NCI-H446 (cell line): ENCODE measurements around the gene TMEM59L.
A peak's percentile ranks its signal among the peaks of the same experiment; 100 is the strongest.
"Not testable (repeated sequence)": the region's sequence is repeated elsewhere in the genome, so short reads cannot be mapped to it uniquely, and the experiment has no call there.

ENCODE experiments used
- DNase-seq, 2 experiments: peaks; one replicate each; lab custom pipeline; 2025; lab: John Stamatoyannopoulos, UW

TMEM59L gene

DNA sequence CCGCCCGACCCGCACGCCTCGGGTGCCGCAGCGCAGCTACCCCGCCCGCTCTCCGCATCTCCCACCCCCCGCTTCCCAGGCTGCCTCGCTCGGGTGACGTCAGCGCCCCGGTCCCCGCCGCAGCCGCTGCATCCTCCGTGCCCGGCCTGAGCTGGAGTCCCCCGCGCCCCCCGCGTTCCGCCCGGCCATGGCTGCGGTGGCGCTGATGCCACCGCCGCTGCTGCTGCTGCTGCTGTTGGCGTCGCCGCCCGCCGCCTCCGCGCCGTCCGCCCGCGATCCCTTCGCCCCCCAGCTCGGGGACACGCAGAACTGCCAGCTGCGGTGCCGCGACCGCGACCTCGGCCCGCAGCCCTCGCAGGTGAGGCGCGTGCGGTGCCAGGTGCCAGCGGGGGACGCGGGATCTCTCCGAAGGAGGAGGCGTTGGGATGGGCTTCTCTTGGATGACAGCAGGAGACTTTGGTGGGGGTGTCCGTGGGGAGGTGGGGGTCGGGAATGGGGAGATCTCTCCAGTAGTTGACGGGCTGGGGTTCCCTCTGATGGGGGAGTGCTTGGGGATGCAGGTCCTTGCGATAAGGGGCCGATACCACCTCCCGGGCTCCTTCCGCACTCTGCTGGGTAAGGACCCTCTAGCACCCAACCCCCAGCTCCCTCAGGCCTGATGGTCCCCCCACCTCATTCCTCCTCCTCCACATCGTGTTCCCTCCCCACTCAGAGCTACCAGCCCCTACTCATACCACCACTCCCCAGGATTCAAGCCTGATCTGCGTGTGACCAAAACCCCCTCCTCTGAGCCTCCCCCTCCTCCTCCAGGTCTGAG, at the start of gene TMEM59L:
Gene TMEM59L (plus strand): TSS at position 99 of the 817 bp plus-strand sequence. CDS start 89 bp downstream, at position 188.
- DNase-seq, result peak in 1 of 2 experiments; percentile 54

DNA sequence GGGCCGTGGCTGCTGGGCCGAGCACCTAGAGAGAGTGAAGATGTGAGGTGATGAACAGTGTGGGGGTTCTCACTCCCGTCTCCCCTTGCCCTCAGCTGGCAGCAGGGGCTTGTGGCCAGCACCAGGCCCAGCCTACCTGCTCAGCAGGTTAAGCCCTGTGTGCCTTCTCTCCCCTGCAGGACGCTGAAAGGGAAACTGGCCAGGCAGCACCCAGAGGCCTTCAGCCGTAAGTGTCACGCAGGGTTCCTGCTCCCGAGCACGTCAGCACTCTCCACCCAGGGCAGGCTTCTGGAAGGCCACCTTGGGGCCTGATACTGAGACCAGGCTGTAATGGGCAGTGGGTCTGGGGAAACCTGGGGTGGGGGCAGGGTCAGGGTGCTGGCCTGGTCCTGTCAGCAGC, 45.7 kb upstream of the TMEM59L start:
- no peak for DNase-seq

DNA sequence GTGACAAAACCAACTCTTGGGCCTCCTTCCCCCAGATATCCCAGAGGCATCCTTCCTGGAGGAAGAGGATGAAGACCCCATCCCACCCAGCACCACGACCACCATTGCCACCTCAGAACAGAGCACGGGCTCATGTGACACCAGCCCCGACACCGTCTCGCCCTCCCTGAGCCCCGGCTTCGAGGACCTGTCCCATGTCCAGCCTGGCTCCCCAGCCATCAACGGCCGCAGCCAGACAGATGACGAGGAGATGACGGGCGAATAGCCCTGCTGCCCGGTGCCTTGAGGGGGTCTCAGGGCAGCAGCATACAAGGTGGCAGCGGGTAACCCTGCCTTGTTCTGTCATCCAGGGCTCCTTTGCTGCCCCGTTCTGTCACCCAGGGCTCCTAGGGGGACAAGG, 44.3 kb upstream of the TMEM59L start:
- no peak for DNase-seq

DNA sequence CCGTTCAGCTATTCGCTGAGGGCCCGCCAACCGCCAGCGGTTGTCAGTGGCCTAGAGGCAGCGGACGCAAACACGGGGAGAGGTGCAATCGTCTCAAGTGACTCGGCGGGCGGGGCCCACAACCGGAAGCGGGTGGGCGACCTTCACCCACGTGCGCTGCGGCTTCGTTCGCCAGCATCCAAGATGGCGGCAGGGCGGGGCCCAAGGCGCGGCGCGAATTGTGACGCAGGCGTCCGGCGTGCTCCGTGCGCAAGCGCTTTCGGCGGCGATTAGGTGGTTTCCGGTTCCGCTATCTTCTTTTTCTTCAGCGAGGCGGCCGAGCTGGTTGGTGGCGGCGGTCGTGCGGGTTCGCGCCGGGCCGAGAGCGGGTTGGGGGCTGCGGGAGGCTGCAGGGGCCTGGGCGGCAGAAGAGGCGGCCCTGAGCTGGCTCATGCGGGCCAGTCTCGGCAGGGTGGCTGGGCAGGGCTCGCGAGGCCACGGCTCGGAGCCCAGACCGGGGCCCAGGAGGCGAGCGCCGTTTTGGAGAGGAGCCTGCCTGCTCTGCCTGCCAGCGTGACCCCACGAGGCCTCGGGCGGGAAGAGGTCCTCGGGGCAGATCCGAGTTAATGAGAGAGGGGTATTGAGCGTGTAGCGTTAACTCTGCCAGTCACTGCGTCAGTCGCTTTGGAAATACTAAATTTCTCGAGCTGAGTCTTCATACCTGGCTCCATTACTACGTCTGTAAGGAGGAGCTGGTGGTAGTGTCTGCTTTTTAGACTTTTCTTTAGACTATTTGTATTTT, 40.9 kb upstream of the TMEM59L start, which contains the start of gene UBA52:
Gene UBA52 (plus strand): TSS at position 294 of the 781 bp plus-strand sequence. CDS start 1,444 bp downstream, outside the sequence.
- peak; percentile 96 to 99 for DNase-seq

DNA sequence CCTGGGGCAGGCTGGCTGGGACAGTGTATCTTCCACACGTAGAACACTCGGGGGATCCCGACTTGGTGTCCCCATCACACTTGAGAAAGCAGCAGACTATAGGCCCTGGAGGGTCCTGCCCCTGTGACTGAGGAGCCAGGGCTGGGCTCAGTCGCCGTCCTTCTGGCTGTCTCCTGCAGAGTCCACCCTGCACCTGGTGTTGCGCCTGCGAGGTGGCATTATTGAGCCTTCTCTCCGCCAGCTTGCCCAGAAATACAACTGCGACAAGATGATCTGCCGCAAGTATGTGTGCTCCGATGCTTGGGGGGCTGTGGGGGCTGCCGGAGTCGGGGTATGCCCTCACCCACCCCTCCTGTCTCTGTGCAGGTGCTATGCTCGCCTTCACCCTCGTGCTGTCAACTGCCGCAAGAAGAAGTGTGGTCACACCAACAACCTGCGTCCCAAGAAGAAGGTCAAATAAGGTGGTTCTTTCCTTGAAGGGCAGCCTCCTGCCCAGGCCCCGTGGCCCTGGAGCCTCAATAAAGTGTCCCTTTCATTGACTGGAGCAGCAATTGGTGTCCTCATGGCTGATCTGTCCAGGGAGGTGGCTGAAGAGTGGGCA, 37.9 kb upstream of the TMEM59L start:
- no peak for DNase-seq

DNA sequence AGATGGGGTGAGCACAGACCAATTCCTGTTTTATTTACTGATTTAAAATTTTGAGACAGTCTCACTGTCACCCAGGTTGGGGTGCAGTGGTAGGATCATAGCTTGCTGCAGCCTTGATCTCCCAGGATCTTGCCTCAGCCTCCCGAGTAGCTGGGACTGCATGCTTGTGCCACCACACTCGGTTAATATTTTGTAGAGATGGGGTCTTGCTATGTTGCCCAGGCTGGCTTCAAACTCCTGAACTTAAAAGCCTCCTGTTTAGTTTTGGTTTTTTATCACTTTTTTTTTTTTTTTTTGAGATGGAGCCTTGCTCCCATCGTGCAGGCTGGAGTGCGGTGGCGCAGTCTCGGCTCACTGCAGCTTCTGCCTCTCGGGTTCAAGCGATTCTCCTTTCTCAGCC, 36.3 kb upstream of the TMEM59L start:
- no peak for DNase-seq

DNA sequence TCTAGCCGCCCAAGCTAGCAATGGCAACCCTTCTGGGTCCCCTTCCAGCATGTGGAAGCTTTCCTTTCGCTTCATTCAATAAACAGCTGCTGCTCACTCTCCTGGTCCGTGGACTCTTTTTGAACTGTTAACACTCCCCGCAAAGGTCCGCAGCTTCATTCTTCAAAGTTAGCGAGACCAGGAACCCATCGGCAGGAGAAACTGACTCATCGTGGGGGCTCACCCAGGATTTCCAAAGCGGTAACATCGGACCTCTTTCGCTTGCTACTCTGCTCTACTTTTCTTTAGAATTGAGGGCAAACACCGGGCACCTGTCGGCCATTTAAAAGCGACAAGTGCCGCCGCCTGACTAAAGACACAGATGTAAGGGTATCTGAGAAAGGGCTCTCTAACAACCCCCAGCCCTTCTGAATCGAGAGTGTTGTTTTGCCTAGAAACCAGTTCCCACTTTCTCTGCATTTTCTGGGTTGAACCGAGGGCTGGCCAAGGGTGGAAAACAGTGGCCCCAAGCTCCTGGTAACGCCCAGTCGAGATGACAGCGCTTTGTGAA, 35.2 kb upstream of the TMEM59L start:
- DNase-seq, result no peak

DNA sequence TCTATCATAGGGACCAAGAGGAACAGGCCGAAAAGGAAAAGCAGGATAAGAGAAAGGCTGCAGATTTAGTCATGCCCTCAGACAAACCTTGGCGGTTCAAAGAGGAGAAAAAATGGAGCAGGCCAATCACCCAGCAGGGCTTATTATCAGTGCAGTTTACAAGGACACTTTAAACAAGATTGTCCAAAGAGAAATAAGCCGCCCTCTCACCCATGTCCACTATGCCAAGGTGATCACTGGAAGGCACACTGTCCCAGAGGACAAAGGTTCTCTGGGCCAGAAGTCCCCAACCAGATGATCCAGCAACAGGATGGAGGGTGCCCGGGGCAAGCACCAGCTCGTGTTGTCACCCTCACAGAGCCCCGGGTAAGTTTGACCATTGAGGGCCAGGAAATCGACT, 32.4 kb upstream of the TMEM59L start:
- no peak for DNase-seq

DNA sequence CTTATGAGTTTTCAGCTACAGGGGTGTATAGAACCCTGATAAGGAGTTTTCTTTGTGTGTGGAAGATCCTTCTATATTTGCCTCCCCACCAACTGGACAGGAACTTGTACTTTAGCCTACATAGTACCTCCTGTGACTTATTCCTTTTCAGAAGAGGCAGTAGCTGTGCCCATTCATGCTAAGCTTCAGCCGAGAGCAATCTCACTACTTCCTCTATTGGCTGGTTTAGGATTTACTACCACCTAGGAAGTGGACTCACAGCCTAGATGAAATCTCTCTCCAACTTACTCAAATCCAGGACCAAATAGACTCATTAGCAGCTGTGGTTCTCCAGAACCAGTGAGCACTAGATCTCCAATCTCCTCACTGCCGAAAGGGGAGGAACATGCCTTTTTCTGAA, 26.4 kb upstream of the TMEM59L start:
- DNase-seq, result no peak

DNA sequence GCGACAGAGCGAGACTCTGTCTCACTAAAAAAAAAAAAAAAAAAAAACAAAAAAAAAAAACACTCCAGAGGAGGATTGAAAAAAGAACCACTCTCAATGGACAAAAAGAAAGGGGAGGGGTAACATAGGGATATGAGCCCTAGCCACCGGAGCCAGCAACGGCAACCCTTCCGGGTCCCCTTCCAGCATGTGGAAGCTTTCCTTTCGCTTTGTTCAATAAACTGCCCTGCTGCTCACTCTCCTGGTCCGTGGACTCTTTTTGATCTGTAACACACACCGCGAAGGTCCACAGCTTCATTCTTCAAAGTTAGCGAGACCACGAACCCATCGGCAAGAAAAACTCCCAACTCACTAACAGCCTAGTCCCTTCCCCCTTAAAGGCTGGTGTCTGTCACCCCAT, 25.1 kb upstream of the TMEM59L start:
- no peak for DNase-seq

DNA sequence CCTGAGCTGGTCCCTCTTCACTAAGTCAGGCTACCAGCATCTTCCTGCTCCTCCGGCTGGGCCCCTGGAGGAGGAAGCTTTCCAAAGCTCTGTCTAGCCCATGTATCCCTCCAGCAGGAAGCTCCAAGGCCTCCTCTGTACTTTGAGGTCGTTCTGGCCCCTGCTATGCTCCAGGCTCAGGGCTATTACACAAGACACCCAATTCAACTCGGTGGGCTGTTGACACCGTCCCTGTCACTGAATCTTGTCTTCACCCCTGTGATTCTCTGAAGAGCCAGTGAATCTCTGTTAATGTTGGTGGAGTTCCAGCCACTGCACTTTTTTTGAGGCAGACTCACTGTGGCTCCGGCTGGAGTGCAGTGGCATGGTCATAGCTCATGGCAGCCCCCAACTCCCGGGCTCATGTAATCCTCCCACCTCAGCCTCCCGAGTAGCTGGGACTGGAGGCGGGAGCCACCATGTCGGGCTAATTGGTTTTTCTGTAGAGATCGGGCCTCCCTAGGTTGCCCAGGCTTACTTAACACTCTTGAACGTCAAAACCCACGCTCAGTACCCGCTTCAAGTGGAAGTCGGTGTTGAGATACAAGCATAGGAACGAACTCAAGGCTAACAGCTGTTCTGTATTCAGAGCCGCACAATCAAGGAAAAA, 24.6 kb upstream of the TMEM59L start:
- DNase-seq, result no peak

DNA sequence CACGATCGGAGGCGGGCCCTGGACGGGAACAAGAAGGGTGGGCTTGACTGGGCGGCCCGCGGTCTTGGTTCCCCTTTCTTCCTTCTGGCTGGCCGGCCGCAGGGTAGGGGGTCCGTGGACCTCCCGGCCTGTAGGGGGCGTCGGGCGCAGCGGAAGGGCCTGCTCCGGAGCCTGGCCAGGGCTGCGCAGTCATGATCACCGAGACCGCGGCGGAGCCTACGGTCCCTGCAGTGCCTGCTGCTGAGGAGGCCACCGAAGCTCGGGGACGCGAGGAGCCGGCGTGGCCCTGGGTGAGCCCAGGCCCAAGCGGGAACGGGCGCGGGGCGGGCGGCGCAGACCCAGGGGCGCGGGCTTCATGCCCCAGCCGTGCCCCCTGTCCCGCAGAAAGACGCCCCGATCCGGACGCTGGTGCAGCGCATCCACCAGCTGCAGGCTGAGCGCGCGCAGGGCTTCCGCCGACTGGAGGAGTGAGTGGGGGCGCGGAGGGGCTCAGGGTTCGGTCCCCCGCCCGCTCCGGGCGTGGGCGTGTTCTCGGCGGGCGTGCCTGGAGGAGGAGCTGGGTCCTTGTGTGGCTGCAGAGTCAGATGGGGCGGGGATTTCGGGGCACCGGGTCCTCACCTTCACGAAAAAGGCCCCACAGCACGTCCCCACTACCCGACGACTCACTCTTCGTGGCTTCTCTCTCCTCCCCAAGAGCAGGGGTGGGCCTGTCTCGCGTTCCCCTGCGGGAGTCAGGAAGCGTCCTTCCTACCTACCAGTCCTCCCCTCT, 23.9 kb upstream of the TMEM59L start, which contains the start of gene REX1BD:
Gene REX1BD (plus strand): TSS at position 188 of the 769 bp plus-strand sequence. CDS start 4 bp downstream, at position 192.
- peak; percentile 65 to 86 for DNase-seq

DNA sequence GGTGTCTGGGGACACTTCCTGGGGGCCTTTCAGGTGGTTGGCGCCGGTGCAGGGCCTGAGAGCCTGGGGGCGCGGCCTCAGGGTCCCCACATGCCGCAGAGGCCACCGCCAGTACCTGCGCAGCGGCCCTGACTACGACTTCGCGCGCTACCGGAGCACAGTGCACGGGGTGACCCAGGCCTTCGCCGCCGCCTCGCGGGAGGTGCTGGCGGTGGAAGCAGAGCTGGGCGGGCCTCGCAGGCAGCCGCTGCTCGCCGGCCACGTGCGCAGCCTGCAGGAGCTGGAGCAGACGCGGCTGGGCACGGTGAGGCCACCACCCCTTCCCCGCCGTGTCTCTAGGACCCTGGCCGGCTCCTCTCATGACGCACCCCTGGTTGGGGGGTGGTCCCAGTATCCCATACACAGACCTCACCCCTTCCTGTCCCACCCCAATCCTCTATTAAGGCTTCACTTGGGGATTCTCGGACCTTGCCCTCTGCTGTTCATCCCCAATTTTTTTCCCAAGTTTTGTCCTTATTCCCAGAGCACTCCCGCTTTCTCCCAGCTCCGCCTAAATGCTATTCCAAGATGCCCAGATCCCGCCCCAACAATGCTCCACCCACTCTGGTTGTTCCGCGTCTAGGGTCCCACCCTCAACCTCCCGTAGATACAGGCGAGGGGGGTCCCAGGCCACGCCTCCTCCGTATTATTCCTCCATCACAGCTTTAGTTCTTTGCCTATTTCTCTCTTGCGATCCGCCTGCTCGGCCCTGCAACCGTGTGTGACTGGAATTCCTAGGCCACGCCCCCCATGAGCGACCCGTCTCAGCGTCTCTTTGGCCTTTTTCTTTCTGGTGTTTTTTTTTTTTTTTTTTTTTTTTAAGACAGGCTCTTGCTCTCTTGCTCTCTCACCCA, 23.0 kb upstream of the TMEM59L start:
- peak; percentile 70 to 87 for DNase-seq

DNA sequence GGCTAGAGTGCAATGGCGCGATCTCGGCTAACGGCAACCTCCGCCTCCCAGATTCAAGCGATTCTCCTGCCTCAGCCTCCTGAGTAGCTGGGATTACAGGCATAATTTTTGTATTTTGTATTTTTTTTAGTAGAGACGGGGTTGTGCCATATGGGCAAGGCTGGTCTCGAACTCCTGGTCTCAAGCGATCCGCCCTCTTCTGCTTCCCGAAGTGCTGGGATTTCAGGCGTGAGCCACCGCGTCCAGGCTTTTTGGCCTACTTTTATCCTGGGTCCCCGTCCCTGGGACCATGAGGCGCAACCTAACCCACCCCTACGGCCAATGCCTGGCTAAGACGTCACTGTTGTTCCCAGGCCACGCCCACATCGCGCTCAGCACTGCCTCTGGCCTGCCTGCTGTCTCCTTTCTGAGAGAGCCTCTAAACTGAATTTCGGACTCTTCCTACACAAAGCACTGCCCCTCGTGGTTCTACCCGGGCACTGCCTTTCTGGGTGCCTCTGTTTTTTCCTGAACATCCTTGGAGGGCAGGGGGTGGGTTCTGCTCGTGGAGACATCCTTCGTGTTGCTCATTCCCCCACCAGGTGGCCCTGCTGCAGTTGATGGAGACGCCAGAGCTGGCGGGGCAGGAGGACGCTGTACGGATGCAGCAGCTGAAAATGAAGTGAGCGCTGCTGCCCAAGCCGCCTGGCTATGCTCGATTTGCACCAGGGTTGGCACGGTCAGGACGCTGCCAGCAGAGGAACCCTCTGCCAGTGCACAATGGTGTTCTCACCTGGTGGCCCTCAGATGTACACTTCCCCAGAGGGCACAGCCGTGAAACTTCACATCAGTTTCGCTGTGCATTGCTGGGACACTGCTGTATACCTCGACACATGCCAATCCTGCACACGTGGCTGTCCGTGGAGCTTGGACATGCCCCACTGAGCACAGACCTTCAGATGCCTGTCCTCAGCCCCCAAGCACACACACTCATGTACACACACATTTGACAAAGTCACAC, 22.1 kb upstream of the TMEM59L start:
- DNase-seq, result peak; percentile 33 to 75

DNA sequence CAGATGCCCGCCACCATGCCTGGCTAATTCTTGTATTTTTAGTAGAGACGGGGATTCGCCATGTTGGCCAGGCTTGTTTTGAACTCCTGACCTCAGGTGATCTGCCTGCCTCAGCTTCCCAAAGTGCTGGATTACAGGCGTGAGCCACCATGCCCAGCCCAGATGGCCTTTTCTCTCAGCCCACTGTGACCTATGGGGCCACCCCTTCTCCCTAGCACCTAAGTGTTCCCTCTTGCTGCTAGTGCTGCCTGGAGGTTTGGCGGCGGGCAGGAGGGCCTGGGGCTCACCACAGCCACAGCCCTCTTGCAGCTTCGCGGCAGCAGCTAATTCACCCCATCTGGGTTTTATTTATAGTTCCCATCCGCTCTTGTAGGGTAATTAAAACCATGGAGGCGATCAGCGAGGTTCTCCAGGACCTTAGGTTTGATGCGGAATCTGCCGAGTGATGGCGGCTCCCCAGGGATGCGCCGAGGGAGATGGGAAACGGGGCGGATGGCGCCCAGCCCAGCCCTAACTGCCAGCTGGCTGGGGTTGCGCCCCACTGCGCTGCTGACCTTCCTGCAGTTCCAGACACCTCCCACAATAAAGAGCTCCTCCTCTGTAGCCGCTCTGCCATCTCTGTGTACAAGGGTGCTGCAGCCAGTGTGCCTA, 20.8 kb upstream of the TMEM59L start:
- no peak for DNase-seq

DNA sequence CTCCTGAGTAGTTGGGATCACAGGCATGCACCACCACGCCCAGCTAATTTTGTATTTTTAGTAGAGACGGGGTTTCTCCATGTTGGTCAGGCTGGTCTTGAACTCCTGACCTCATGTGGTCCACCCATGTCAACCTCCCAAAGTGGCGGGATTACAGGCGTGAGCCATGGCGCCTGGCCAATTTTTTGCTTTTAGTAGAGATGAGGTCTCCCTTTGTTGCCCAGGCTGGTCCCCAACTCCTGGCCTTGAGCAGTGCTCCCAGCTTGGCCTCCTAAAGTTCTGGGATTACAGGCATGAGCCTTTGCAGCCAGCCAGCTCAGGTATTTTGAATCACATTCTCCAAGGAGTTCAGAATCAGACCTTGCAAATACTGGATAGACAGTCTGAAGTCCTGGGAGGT, 19.9 kb upstream of the TMEM59L start:
- not testable (repeated sequence) for DNase-seq

DNA sequence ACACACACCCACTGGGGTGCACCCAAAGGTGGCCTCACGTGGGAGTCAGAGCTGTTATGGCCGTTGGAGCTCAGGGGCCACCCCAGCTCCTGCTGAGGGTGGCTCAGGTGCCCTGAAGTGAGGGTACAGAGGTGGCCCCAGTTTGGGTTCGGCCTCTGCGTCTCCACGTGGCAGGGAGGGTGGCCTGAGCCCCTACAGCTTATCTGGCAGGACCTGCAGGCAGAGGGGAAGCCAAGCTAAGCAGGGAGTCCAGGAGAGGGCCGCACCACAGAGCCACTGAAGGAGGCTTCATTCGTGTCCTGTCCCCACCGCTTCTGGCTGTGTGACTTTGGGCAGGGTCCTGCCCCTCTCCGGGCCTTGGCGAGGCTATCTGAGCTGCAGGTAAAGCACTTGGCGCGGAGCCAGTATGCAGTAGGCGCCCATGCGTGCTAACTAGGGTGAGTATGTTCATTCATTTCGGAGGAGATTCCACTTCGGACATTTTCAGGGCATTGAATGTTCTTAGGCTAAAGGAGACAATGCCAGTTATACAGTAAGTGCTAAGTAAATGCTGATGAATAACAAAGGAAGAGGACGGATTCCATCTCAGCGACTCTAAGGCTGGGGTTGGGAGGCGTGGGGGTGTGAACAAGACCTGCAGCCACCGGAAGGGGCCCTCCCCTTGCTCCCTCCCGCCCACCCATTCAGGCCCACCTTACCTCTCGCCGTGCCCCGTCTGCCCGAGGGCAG, 19.1 kb upstream of the TMEM59L start:
- DNase-seq, result peak in 1 of 2 experiments; percentile 24
